Glomerular visceral epithelial cell (primary cell): Measurements from ENCODE around the gene ZNF599.

Experiments
- DNase-seq: peaks from one replicate; pipeline ENCODE4 v3.0.0-alpha.2; 2016; ENCODE audit errors: extremely low spot score

Gene ZNF599

GRCh38 chr19:34744896-34745690 lies 27.9 kb downstream of the ZNF599 start:
- no peak for DNase-seq

- no peak for DNase-seq
Measured at GRCh38 chr19:34734537-34735103, 38.4 kb downstream of the ZNF599 start.

DNA sequence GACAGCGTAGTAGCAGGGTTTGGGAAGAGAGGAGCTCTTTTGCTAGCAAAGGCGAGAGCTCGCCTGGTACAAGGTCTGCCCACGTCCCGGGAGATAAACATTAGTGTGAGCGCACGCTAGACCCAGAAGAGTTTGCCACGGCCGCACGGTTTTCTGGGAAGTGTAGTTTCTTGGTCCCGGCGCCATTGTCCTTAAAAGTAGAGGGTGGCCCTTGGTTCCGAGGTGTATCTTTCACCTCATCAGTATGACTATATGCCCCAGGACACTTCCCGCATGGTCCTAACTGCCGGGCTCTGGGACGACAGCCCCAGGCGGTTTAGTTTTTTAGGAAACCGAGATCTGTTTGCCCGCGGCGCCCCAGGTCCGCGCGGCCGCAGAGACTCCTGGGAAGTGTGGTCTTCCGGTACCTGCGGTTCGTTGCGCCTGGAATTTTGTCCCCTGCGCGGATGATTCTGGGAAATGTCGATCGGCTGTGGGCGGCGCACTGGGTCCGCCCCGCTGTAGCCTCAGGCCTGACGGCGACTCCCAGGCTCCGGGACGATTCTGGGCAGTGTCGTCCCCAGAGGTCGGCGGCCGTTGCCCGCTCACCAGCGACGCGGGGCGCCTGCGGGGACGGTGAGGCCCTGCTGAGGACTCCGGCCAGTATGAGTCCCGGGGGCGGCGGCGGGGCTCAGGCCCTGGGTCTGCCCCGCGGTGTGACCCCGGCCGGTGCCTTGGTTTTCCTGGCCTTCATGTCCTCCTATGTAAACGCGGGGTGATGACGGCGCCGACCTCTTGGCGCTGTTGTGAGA lies 39.1 kb downstream of the ZNF599 start, which contains the start of gene ZNF181:
ZNF181 (plus strand) TSS at position 498 of the 791 bp plus-strand sequence. CDS start 795 bp downstream, outside the sequence.
- DNase-seq = peak; percentile 85

- DNase-seq = no peak
Measured at GRCh38 chr19:34733266-34733745, 39.7 kb downstream of the ZNF599 start.

- DNase-seq = no peak
Measured at GRCh38 chr19:34732612-34733211, 40.3 kb downstream of the ZNF599 start.

- no peak for DNase-seq
Measured at GRCh38 chr19:34731964-34732363, 41.1 kb downstream of the ZNF599 start.

- no peak for DNase-seq
Measured at GRCh38 chr19:34731019-34731829, 41.8 kb downstream of the ZNF599 start.

GRCh38 chr19:34725400-34725799 lies 47.6 kb downstream of the ZNF599 start:
- DNase-seq = no peak

GRCh38 chr19:34722353-34722752 lies 50.7 kb downstream of the ZNF599 start:
- DNase-seq = no peak

GRCh38 chr19:34715357-34715756 lies 57.7 kb downstream of the ZNF599 start:
- DNase-seq = no peak

GRCh38 chr19:34713262-34713637 lies 59.8 kb downstream of the ZNF599 start:
- no peak for DNase-seq

DNA sequence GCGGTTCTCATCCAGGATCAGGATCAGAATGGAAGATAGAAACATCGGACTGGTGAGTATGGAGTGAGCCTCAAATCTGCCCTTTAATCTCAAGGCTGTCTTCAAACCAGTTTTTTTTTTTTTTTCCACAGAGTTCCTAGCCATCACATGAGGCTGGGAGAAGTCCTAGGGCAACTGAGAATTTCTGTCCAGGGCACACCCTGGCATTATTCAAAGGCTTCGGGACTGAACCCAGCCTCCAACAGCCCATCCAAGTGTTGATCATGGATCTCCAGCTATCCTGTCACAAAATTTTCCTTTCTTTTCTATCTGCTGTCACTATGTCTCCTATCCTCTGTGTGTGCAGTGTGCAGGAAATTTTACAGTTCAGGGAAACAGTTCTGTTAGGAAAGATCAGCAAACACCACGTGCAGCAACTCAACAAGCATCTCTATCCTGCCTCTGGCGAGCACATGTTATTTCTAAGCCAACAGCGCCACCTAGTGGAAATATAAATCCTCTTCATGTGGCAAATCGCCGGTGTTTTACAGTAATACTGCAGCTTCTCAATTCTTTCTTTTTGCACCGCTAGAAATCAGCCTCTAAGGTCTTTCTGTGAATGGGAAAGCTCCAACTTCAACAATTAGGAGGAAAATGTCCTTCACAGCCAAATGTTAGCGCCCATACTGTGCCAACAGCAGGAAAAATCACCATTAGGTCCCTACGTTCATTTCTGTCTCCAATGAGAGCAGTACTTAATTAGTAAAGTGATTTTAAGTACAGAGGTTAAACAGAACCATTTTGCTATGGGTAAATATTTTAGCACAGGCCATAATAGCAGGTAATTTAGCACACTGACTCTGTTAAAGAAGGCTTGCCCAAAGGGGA lies 60.4 kb downstream of the ZNF599 start:
- peak; percentile 69 for DNase-seq

DNA sequence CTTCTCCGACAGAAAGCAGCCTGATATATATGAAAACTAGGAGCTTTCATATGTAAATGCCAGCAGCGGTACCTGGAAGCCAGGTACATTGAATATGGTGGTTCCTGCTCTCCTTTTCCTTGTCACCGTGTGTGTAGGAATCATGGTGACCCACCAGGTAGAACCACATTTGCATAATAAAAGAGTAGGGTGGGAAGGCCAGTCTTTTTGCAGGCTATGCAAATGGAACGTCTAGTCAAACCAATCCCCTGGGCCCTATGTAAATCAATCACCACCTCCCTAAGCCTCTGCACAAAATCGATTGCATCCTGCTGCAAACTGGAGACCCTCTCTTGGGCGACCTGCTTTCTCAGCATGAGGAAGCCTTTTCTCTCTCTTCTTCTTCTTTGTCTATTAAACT lies 61.1 kb downstream of the ZNF599 start:
- DNase-seq = no peak
